ENCODE results near the gene PTBP3. TPM values are rescaled to one million over a fixed set of nuclear protein-coding genes. Genes with fewer than 3 reads are reported as not detected.
A peak's percentile ranks its signal among the peaks of the same experiment; 100 is the strongest.

The PTBP3 gene
- total and polyA plus RNA-seq, 3 experiments from 2014 or later = 45.0 to 124 (median 118) TPM

- no peak for DNase-seq
Observed at GRCh38 chr9:112173489-112174221, 159.8 kb downstream of the PTBP3 start.

GRCh38 chr9:112170968-112171367 is 162.5 kb downstream of the PTBP3 start:
- peak overlapping the region in 1 of 8 donors; percentile 16 for H3K27ac Mint-ChIP-seq
- peaks cover 66 to 92% (median 87%) of the 10 kb centered on the region in 3 donors for H3K4me1 Mint-ChIP-seq
- ChIA-PET CTCF (no interaction called here), POLR2A (no interaction called here)
- H3K4me3 ChIP-seq (ENCODE audit: low read length) = no peak overlapping the region
- H3K9me3 ChIP-seq (ENCODE audit: low read length) = no peaks in the 10 kb centered on the region
- no peaks in the 10 kb centered on the region for H3K36me3 ChIP-seq (ENCODE audit: insufficient read depth, low read length)
- no peak for DNase-seq
- no peaks in the 10 kb centered on the region for H3K9me3 Mint-ChIP-seq
- no peaks in the 10 kb centered on the region for H3K27me3 ChIP-seq (ENCODE audit: insufficient read depth, low read length, poor library complexity, severe bottlenecking)
- H3K27me3 Mint-ChIP-seq = peaks cover 0 to 2% of the 10 kb centered on the region in 2 donors
- peaks cover 50% of the 10 kb centered on the region for H3K4me1 ChIP-seq (ENCODE audit: insufficient read depth, low read length)
- H3K4me3 Mint-ChIP-seq = peak overlapping the region in 1 of 7 donors; percentile 79
- peaks cover 4 to 8% (median 5%) of the 10 kb centered on the region in 3 donors for H3K36me3 Mint-ChIP-seq
- H3K27ac ChIP-seq (ENCODE audit: low read depth, low read length) = peak overlapping the region; percentile 35

More at GRCh38 chr9:112173489-112174221, 159.8 kb downstream of the PTBP3 start:
- Mint-ChIP-seq H3K27me3 (peaks cover 0 to 2% of the 10 kb centered on the region in 2 donors), H3K4me1 (peaks cover 76 to 93% (median 89%) of the 10 kb centered on the region in 3 donors), H3K27ac (peak overlapping the region; percentile 43 to 97 (median 92)), H3K9me3 (no peaks in the 10 kb centered on the region), H3K4me3 (peak overlapping the region; percentile 87 to 95 (median 91)), H3K36me3 (peaks cover 4 to 8% (median 5%) of the 10 kb centered on the region in 3 donors)
- ChIA-PET CTCF (interaction anchor here (1.0 to 2.1 kb wide), 3 partner anchors 15 to 61 kb away, joined by 3 to 7 read pairs (median 6); no protein-coding TSS in a partner anchor), POLR2A (interaction anchor here (1.0 to 3.7 kb wide), 2 partner anchors 9 to 159 kb away, joined by 4 to 33 read pairs; partner anchors contain the start of gene PTBP3)
- H3K36me3 ChIP-seq (ENCODE audit: insufficient read depth, low read length) = no peaks in the 10 kb centered on the region
- H3K27me3 ChIP-seq (ENCODE audit: insufficient read depth, low read length, poor library complexity, severe bottlenecking) = no peaks in the 10 kb centered on the region
- H3K9me3 ChIP-seq (ENCODE audit: low read length) = no peaks in the 10 kb centered on the region
- H3K27ac ChIP-seq (ENCODE audit: low read depth, low read length) = peak overlapping the region; percentile 55
- H3K4me3 ChIP-seq (ENCODE audit: low read length) = peak overlapping the region; percentile 81
- H3K4me1 ChIP-seq (ENCODE audit: insufficient read depth, low read length) = peaks cover 65% of the 10 kb centered on the region

GRCh38 chr9:112170235-112170634 is 163.2 kb downstream of the PTBP3 start:
- Mint-ChIP-seq H3K36me3 (peaks cover 4 to 8% (median 5%) of the 10 kb centered on the region in 3 donors), H3K4me1 (peaks cover 61 to 90% (median 86%) of the 10 kb centered on the region in 3 donors), H3K27ac (peak overlapping the region in 3 of 8 donors; percentile 6 to 52 (median 29)), H3K9me3 (no peaks in the 10 kb centered on the region), H3K4me3 (peak overlapping the region in 4 of 7 donors; percentile 24 to 65 (median 30)), H3K27me3 (peaks cover 0 to 2% of the 10 kb centered on the region in 2 donors)
- no peak overlapping the region for H3K4me3 ChIP-seq (ENCODE audit: low read length)
- no peaks in the 10 kb centered on the region for H3K27me3 ChIP-seq (ENCODE audit: insufficient read depth, low read length, poor library complexity, severe bottlenecking)
- DNase-seq = no peak
- H3K27ac ChIP-seq (ENCODE audit: low read depth, low read length) = no peak overlapping the region
- H3K36me3 ChIP-seq (ENCODE audit: insufficient read depth, low read length) = no peaks in the 10 kb centered on the region
- no peaks in the 10 kb centered on the region for H3K9me3 ChIP-seq (ENCODE audit: low read length)
- CTCF ChIA-PET = no interaction called here
- POLR2A ChIA-PET = interaction anchor here (0.7 kb wide), 1 partner anchor 54 kb away, joined by 3 read pairs; no protein-coding TSS in a partner anchor
- peaks cover 43% of the 10 kb centered on the region for H3K4me1 ChIP-seq (ENCODE audit: insufficient read depth, low read length)

- DNase-seq = no peak
- Mint-ChIP-seq H3K27me3 (peaks cover 0 to 2% of the 10 kb centered on the region in 2 donors), H3K36me3 (peaks cover 2 to 8% (median 5%) of the 10 kb centered on the region in 3 donors), H3K4me3 (peak overlapping the region in 1 of 7 donors; percentile 7), H3K27ac (no peak overlapping the region), H3K9me3 (no peaks in the 10 kb centered on the region), H3K4me1 (peaks cover 59 to 86% (median 82%) of the 10 kb centered on the region in 3 donors)
- H3K9me3 ChIP-seq (ENCODE audit: low read length) = no peaks in the 10 kb centered on the region
- no peaks in the 10 kb centered on the region for H3K27me3 ChIP-seq (ENCODE audit: insufficient read depth, low read length, poor library complexity, severe bottlenecking)
- POLR2A ChIA-PET = interaction anchor here (0.7 kb wide), 1 partner anchor 55 kb away, joined by 3 read pairs; no protein-coding TSS in a partner anchor
- H3K27ac ChIP-seq (ENCODE audit: low read depth, low read length) = no peak overlapping the region
- H3K4me1 ChIP-seq (ENCODE audit: insufficient read depth, low read length) = peaks cover 41% of the 10 kb centered on the region
- H3K4me3 ChIP-seq (ENCODE audit: low read length) = no peak overlapping the region
- CTCF ChIA-PET = no interaction called here
- no peaks in the 10 kb centered on the region for H3K36me3 ChIP-seq (ENCODE audit: insufficient read depth, low read length)
Observed at GRCh38 chr9:112169368-112169767, 164.1 kb downstream of the PTBP3 start.

GRCh38 chr9:112168197-112168596 is 165.2 kb downstream of the PTBP3 start:
- Mint-ChIP-seq H3K4me3 (no peak overlapping the region), H3K4me1 (peaks cover 47 to 74% (median 70%) of the 10 kb centered on the region in 3 donors), H3K27ac (peak overlapping the region in 2 of 8 donors; percentile 24 to 33), H3K9me3 (no peaks in the 10 kb centered on the region), H3K27me3 (peaks cover 0 to 2% of the 10 kb centered on the region in 2 donors), H3K36me3 (peaks cover 1 to 7% (median 5%) of the 10 kb centered on the region in 3 donors)
- Histone ChIP-seq H3K27ac (ENCODE audit: low read depth, low read length) (no peak overlapping the region), H3K4me3 (ENCODE audit: low read length) (no peak overlapping the region), H3K4me1 (ENCODE audit: insufficient read depth, low read length) (peaks cover 29% of the 10 kb centered on the region), H3K9me3 (ENCODE audit: low read length) (no peaks in the 10 kb centered on the region), H3K36me3 (ENCODE audit: insufficient read depth, low read length) (no peaks in the 10 kb centered on the region), H3K27me3 (ENCODE audit: insufficient read depth, low read length, poor library complexity, severe bottlenecking) (no peaks in the 10 kb centered on the region)
- DNase-seq = no peak
- ChIA-PET CTCF (no interaction called here), POLR2A (no interaction called here)

Other genes with a start within 250 kb of the PTBP3 start
- gene SUSD1, start 158.3 kb downstream of the PTBP3 start, total RNA-seq = 1 to 10 TPM; 5.0 to 5.3 TPM
- gene SUSD1, start 158.3 kb downstream of the PTBP3 start, polyA plus RNA-seq = 18.1 TPM
- 10 to 100 TPM; 14.9 to 17.9 TPM for gene HSDL2, start 46.5 kb upstream of the PTBP3 start, total RNA-seq
- 17.0 TPM for gene HSDL2, start 46.5 kb upstream of the PTBP3 start, polyA plus RNA-seq
- 1 to 10 TPM; 6.4 to 6.7 TPM for gene KIAA1958, start 153.2 kb upstream of the PTBP3 start, total RNA-seq
- gene KIAA1958, start 153.2 kb upstream of the PTBP3 start, polyA plus RNA-seq = 2.4 TPM

All from CD8-positive, alpha-beta memory T cell (primary cell).